Tibial nerve (tissue), 4 donors: ENCODE measurements around the gene TRIP13. TPM values are rescaled to one million over a fixed set of nuclear protein-coding genes. Genes with fewer than 3 reads are reported as not detected.
"Not testable (repeated sequence)": the region's sequence is repeated elsewhere in the genome, so short reads cannot be mapped to it uniquely, and the experiment has no call there.

Experiments
- DNase-seq, 2 donors: peaks; one replicate each; pipeline ENCODE4 v3.0.0-alpha.2; 2019; ENCODE audit warnings: low spot score in 2 of 2
- H3K27ac ChIP-seq, 4 donors: fragments of 200-600 bp; sonication (generic) in 3 of 4; one replicate each; pipeline ENCODE4 v1.5.1; 2017 to 2019; ENCODE audit warnings: mild to moderate bottlenecking in 1 of 4
- H3K27me3 ChIP-seq, 2 donors: fragments of 200-600 bp; sonication (generic) in 1 of 2; one replicate each; pipeline versions ENCODE4 v1.5.1 to v1.6.0; 2017 to 2019
- H3K36me3 ChIP-seq, 3 donors: fragments of 200-600 bp; sonication (generic); one replicate each; pipeline ENCODE4 v1.5.1; 2018 to 2019
- H3K4me1 ChIP-seq, 4 donors: fragments of 200-600 bp; sonication (generic) in 3 of 4; one replicate each; pipeline ENCODE4 v1.5.1; 2017 to 2019
- H3K4me3 ChIP-seq, 4 donors: fragments of 200-600 bp; sonication (generic) in 3 of 4; one replicate each; pipeline ENCODE4 v1.5.1; 2017 to 2019; ENCODE audit warnings: mild to moderate bottlenecking in 1 of 4, moderate library complexity in 1 of 4
- H3K9me3 ChIP-seq, 4 donors: fragments of 200-600 bp; sonication (generic) in 3 of 4; one replicate each; pipeline ENCODE4 v1.5.1; 2017 to 2019
- EP300 ChIP-seq, 2 donors: sonication (generic); formaldehyde crosslinking; IDR thresholded peaks; one replicate each; pipeline ENCODE4 v1.6.1; 2017; ENCODE audit warnings: antibody characterized with exemption in 2 of 2, mild to moderate bottlenecking in 1 of 2
- POLR2A ChIP-seq, 2 donors: fragments of 450-650 bp; IDR thresholded peaks; one replicate each; pipeline ENCODE4 v1.6.1; 2017; ENCODE audit warnings: antibody characterized with exemption in 2 of 2, mild to moderate bottlenecking in 2 of 2, moderate library complexity in 2 of 2
- WGBS, 2 donors: methylation state at CpG; one replicate each; pipeline ENCODE4 v1.1.5; 2018; 5-methylcytosine and 5-hydroxymethylcytosine counted together
- total RNA-seq, 4 donors: library from RNA; depleted of rRNA; stranded (reverse); fragments of >200 nt; gene quantifications; one replicate each; pipeline ENCODE4 v1.1.0, GENCODE V29; 2016
- TF ChIP-seq, protein P1 (sequence below), 5 experiments: fragments of 200-600 bp in 3 of 5; fragments of 450-650 bp in 2 of 5; sonication (generic) in 3 of 5; IDR thresholded peaks; one replicate each; pipeline ENCODE4 v1.5.1; 2016 to 2019; ENCODE audit warnings: antibody characterized with exemption in 5 of 5, mild to moderate bottlenecking in 3 of 5, moderate library complexity in 2 of 5

Gene TRIP13
- total RNA-seq, 4 donors from 2014 or later = 0.30 to 1.3 (median 0.52) TPM

DNA sequence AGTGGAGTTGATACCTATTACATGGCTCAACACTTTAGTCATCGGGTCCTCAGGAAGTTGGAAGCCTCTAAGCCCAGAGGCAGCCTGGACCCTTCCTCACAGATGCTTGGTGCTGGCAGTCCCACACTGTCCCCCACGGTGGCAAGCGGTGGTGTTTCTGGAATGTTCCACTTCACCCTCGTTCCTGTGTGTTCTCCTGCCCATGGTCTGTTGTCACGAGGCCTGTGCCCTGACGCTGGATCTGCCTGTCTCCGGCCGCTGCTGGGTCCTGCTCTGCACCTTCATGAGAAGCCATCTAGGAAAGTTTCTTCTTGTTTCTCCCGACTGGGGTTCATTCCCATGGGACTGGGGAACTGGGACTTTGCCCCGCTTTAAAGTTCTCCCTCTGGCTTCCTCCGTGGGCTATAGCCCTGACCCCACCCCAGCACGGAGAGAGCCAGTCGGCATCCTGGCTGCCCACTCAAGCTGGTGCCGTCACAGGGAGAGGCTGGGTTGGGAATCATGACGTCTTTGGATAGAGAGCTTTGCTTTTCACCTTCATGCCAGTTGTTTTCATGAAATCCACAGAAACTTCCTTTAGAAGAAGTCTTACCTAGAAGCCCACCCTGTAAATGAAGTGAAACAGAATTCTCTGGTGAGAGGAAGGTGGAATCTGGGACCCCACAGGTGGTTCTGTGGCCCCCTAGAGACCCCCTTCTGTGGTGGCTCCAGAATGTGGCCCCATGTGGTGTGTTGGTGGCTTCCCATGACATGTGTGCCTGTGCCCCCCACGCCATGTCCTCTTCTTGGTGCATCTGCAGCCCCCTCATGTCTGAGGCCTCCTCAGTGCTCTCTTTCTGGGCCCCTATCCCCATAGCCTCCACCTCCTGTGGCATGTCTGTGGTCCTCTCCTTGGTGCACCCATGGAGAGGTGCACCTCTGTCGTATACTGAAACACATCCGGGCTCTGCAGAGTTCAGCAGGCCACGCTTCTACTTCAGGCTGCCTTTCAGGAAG lies 43.8 kb downstream of the TRIP13 start:
- 95% methylated on average over 19 of the region's 19 CpGs for WGBS, 2 donors
- Histone ChIP-seq H3K36me3 (no peaks in the 10 kb centered on the region), H3K4me3 (no peak overlapping the region), H3K4me1 (peaks cover 0 to 19% (median 12%) of the 10 kb centered on the region in 4 donors), H3K9me3 (no peaks in the 10 kb centered on the region), H3K27ac (no peak overlapping the region), H3K27me3 (no peaks in the 10 kb centered on the region)
- DNase-seq = no peak
- TF ChIP-seq EP300 (IDR thresholded peaks at IDR 0.05) (no peak), POLR2A (IDR thresholded peaks at IDR 0.05) (no peak)
- TF ChIP-seq, protein P1, sequence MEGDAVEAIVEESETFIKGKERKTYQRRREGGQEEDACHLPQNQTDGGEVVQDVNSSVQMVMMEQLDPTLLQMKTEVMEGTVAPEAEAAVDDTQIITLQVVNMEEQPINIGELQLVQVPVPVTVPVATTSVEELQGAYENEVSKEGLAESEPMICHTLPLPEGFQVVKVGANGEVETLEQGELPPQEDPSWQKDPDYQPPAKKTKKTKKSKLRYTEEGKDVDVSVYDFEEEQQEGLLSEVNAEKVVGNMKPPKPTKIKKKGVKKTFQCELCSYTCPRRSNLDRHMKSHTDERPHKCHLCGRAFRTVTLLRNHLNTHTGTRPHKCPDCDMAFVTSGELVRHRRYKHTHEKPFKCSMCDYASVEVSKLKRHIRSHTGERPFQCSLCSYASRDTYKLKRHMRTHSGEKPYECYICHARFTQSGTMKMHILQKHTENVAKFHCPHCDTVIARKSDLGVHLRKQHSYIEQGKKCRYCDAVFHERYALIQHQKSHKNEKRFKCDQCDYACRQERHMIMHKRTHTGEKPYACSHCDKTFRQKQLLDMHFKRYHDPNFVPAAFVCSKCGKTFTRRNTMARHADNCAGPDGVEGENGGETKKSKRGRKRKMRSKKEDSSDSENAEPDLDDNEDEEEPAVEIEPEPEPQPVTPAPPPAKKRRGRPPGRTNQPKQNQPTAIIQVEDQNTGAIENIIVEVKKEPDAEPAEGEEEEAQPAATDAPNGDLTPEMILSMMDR (IDR thresholded peaks at IDR 0.05) = no peak

- peaks cover 0 to 16% (median 9%) of the 10 kb centered on the region in 4 donors for H3K4me1 ChIP-seq
- no peaks in the 10 kb centered on the region for H3K27me3 ChIP-seq
- no peaks in the 10 kb centered on the region for H3K36me3 ChIP-seq
- no peak overlapping the region for H3K27ac ChIP-seq
- DNase-seq = no peak
- 89 to 90% methylated on average over 8 to 11 of the region's 14 CpGs for WGBS, 2 donors
- no peak overlapping the region for H3K4me3 ChIP-seq
- no peaks in the 10 kb centered on the region for H3K9me3 ChIP-seq
- TF ChIP-seq POLR2A (IDR thresholded peaks at IDR 0.05) (no peak), EP300 (IDR thresholded peaks at IDR 0.05) (no peak)
These were observed 44.7 kb downstream of the TRIP13 start for GRCh38 chr5:937151-937924.

DNA sequence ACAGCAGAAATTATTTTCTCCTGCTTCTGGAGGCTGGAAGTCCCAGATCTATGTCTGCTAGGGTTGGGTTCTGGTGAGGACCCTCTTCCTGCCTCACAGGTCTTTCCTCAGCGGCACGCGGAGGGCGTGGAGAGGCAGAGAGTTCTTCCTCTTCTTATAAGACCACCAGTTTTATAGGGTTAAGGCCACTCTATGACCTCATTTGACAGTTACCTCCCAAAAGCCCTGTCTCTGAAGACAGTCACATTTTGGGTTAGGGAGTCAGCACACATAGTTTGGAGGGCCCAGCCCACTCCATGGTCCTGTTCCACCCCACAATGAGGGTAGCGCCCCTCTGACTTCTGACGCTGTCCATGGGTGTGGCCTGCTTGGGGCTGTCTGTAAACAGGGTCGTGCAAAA lies 46.7 kb downstream of the TRIP13 start:
- H3K4me1 ChIP-seq = no peaks in the 10 kb centered on the region
- no peaks in the 10 kb centered on the region for H3K36me3 ChIP-seq
- TF ChIP-seq, protein P1 (IDR thresholded peaks at IDR 0.05) = no peak
- TF ChIP-seq POLR2A (IDR thresholded peaks at IDR 0.05) = no peak
- no peak for TF ChIP-seq EP300 (IDR thresholded peaks at IDR 0.05)
- no peak overlapping the region for H3K27ac ChIP-seq
- peaks cover 0 to 4% of the 10 kb centered on the region in 2 donors for H3K27me3 ChIP-seq
- WGBS, 2 donors = 87% methylated on average over 7 of the region's 7 CpGs
- H3K9me3 ChIP-seq = no peaks in the 10 kb centered on the region
- no peak overlapping the region for H3K4me3 ChIP-seq
- DNase-seq = no peak

DNA sequence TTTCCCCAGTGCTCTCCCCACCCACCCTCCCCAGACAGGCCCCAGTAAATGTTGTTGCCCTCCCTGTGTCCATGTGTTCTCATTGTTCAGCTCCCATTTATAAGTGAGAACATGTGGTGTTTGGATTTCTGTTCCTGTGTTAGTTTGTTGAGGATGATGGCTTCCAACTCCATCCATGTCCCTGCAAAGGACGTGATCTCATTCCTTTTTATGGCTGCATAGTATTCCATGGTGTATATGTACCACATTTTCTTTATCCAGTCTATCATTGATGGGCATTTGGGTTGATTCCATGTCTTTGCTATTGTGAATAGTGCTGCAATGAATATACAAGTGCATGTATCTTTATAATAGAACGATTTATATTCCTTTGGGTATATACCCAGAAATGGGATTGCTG lies 48.1 kb downstream of the TRIP13 start:
- not testable (repeated sequence) for H3K4me3 ChIP-seq, H3K27ac ChIP-seq, H3K36me3 ChIP-seq, H3K4me1 ChIP-seq, H3K9me3 ChIP-seq, DNase-seq
- H3K27me3 ChIP-seq = peaks cover 0 to 12% of the 10 kb centered on the region in 2 donors
- WGBS, 2 donors = 84 to 88% methylated on average over 2 of the region's 2 CpGs

DNA sequence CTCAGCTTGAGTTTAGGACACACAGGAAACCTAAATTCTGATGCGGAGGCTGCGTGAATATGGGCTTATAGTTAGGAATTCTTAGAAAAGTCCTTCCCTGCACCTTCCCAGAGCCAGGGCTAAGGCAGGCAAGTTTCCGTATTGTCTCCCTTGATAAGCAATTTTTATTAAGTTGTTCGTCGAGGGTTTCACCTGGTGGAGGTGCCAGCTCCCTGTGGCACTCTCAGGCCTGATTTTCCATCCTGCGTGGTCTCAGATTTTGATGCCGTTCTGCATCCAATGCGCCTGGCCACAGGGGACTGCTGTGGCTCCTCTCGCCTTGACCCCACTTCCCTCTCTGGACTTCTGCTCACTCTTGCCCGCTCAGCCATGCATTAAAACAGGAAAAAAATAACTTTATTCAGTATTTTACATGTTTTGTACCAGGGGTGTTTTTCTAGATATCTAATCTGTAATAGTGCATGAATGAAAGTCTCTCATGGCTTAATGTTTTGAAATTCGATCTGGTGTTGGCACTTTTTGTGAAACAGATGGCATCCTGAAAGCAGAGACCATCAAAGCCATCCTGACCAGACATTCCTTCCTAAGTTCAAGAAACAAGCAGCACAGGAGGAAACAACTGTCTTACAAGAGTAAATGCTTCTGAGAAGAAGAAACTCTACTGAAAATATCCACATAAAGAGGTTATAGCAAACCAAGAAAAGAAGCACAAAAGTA lies 50.7 kb downstream of the TRIP13 start:
- WGBS, 2 donors = 83 to 85% methylated on average over 11 of the region's 11 CpGs
- no peak for DNase-seq
- H3K36me3 ChIP-seq = no peaks in the 10 kb centered on the region
- no peak for TF ChIP-seq POLR2A (IDR thresholded peaks at IDR 0.05)
- TF ChIP-seq EP300 (IDR thresholded peaks at IDR 0.05) = no peak
- TF ChIP-seq, protein P1 (IDR thresholded peaks at IDR 0.05) = no peak
- peaks cover 0 to 22% (median 0%) of the 10 kb centered on the region in 4 donors for H3K4me1 ChIP-seq
- peaks cover 0 to 37% of the 10 kb centered on the region in 2 donors for H3K27me3 ChIP-seq
- H3K27ac ChIP-seq = no peak overlapping the region
- no peak overlapping the region for H3K4me3 ChIP-seq
- H3K9me3 ChIP-seq = no peaks in the 10 kb centered on the region
